ENCODE data around the gene SLC9A7. TPM values are rescaled to one million over a fixed set of nuclear protein-coding genes. Genes with fewer than 3 reads are reported as not detected.

SLC9A7 gene
- total RNA-seq, 1 experiment from 2014 or later, result not detected

GRCh38 chrX:46687619-46688018 lies 71.3 kb downstream of the SLC9A7 start:
- no peaks in the 10 kb centered on the region for H3K79me2 ChIP-seq (ENCODE audit: low read length)
- H2AFZ ChIP-seq (ENCODE audit: low read length), result no peak overlapping the region
- no peaks in the 10 kb centered on the region for H4K20me1 ChIP-seq (ENCODE audit: insufficient read depth, low read depth, low read length)
- no peak overlapping the region for H3K4me2 ChIP-seq (ENCODE audit: low read depth, low read length, poor library complexity, severe bottlenecking)
- H3K9me2 ChIP-seq (replicated peaks; ENCODE audit: insufficient read depth, low read length), result no peaks in the 10 kb centered on the region
- no peaks in the 10 kb centered on the region for H3K27me3 ChIP-seq (ENCODE audit: low read length)
- H3K4me1 ChIP-seq (ENCODE audit: low read length), result no peaks in the 10 kb centered on the region
- H3K4me3 ChIP-seq (ENCODE audit: low read length), result no peak overlapping the region
- H3K36me3 ChIP-seq (ENCODE audit: insufficient read depth, low read length), result no peaks in the 10 kb centered on the region
- no peak overlapping the region for H3K9ac ChIP-seq (ENCODE audit: low read length)
- H3K27ac ChIP-seq (ENCODE audit: low read length), result no peak overlapping the region
- DNase-seq, result no peak
- no peaks in the 10 kb centered on the region for H3K9me3 ChIP-seq (ENCODE audit: low read length)

DNA sequence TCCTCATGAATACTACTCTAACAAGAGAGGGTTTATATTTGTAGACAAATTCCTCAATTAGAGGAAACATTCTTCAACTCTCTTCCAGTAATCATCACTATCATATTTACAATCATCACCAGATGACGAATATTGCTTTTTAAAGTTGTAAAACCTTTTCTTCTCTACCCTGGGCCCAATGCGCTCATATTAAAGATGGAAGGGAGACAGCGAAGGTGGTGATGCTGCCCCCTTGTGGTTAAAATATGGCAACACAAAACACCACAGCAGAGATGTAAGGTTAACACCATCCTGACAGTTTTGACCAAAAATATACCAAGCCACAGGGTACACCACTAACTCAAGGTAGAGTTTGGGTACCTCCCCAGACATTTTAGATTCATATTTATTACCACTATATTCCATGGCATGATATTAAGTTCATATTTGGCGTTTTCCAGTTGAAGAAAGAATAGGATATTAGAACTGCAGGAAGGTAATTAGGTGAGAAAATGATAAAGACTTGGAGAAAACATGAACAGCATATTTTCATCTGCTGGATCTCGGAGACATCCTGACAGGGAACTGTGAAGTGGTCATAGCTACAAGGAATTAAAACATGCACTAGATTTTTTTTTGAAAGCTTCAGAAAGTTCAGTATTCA lies 72.8 kb downstream of the SLC9A7 start:
- no peaks in the 10 kb centered on the region for H3K27me3 ChIP-seq (ENCODE audit: low read length)
- H3K79me2 ChIP-seq (ENCODE audit: low read length), result no peaks in the 10 kb centered on the region

DNA sequence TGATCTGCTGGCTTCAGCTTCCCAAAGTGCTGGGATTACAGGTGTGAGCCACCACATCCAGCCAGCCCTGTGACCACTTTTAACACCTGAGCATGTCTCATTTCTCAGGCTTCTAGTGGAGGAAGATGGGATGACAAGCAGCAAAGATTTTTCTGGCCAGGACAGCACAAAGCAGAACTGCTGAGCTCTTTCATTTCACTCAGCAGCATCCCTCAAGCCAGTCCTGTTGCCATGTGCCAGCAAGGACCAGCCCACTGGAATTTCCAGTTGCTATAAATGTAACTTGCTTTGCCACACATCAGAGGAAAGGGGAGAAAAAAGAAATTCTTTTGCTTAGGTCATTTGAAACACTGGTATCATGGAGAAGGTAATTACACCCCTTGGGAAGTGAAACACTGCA lies 75.9 kb downstream of the SLC9A7 start:
- Histone ChIP-seq H3K9ac (ENCODE audit: low read length) (no peak overlapping the region), H3K4me1 (ENCODE audit: low read length) (no peaks in the 10 kb centered on the region), H3K9me3 (ENCODE audit: low read length) (no peaks in the 10 kb centered on the region), H3K36me3 (ENCODE audit: insufficient read depth, low read length) (no peaks in the 10 kb centered on the region), H2AFZ (ENCODE audit: low read length) (no peak overlapping the region), H3K27ac (ENCODE audit: low read length) (no peak overlapping the region), H3K79me2 (ENCODE audit: low read length) (no peaks in the 10 kb centered on the region), H3K4me3 (ENCODE audit: low read length) (no peak overlapping the region), H3K4me2 (ENCODE audit: low read depth, low read length, poor library complexity, severe bottlenecking) (no peak overlapping the region), H3K27me3 (ENCODE audit: low read length) (no peaks in the 10 kb centered on the region), H3K9me2 (replicated peaks; ENCODE audit: insufficient read depth, low read length) (no peaks in the 10 kb centered on the region), H4K20me1 (ENCODE audit: insufficient read depth, low read depth, low read length) (no peaks in the 10 kb centered on the region)
- DNase-seq, result no peak

More for the DNA sequence above, 72.8 kb downstream of the SLC9A7 start:
- H2AFZ ChIP-seq (ENCODE audit: low read length), result no peak overlapping the region
- no peak overlapping the region for H3K4me3 ChIP-seq (ENCODE audit: low read length)
- no peaks in the 10 kb centered on the region for H3K36me3 ChIP-seq (ENCODE audit: insufficient read depth, low read length)
- H3K27ac ChIP-seq (ENCODE audit: low read length), result no peak overlapping the region
- no peaks in the 10 kb centered on the region for H3K9me3 ChIP-seq (ENCODE audit: low read length)
- H3K4me1 ChIP-seq (ENCODE audit: low read length), result no peaks in the 10 kb centered on the region
- H3K9me2 ChIP-seq (replicated peaks; ENCODE audit: insufficient read depth, low read length), result no peaks in the 10 kb centered on the region
- no peak overlapping the region for H3K4me2 ChIP-seq (ENCODE audit: low read depth, low read length, poor library complexity, severe bottlenecking)
- peak; percentile 76 for DNase-seq
- H3K9ac ChIP-seq (ENCODE audit: low read length), result no peak overlapping the region
- H4K20me1 ChIP-seq (ENCODE audit: insufficient read depth, low read depth, low read length), result no peaks in the 10 kb centered on the region

DNA sequence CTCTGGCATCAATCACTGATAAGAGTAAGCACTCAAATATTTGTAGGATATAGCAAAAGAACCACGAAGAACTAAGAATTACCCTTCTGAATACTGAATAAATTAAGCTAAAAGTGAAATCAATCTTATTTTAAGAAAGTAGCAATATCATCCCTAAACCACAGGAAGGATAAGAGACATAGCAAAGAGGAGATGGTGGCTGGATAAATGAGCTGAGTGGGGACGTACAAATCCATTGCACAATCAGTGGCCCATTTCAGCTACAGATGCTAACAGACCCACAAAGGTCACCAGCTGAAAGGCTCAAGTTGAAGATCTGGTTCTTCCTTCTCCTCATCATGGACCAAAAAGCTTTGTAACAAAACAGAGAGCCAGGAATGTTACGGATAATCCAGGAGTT lies 77.1 kb downstream of the SLC9A7 start:
- Histone ChIP-seq H3K4me2 (ENCODE audit: low read depth, low read length, poor library complexity, severe bottlenecking) (no peak overlapping the region), H3K36me3 (ENCODE audit: insufficient read depth, low read length) (no peaks in the 10 kb centered on the region), H3K9me2 (replicated peaks; ENCODE audit: insufficient read depth, low read length) (no peaks in the 10 kb centered on the region), H3K79me2 (ENCODE audit: low read length) (no peaks in the 10 kb centered on the region), H3K9ac (ENCODE audit: low read length) (no peak overlapping the region), H4K20me1 (ENCODE audit: insufficient read depth, low read depth, low read length) (no peaks in the 10 kb centered on the region), H3K27ac (ENCODE audit: low read length) (no peak overlapping the region), H3K4me3 (ENCODE audit: low read length) (no peak overlapping the region), H3K9me3 (ENCODE audit: low read length) (no peaks in the 10 kb centered on the region), H3K4me1 (ENCODE audit: low read length) (no peaks in the 10 kb centered on the region), H3K27me3 (ENCODE audit: low read length) (no peaks in the 10 kb centered on the region), H2AFZ (ENCODE audit: low read length) (no peak overlapping the region)
- DNase-seq, result no peak

GRCh38 chrX:46678232-46678631 lies 80.7 kb downstream of the SLC9A7 start:
- H2AFZ ChIP-seq (ENCODE audit: low read length), result no peak overlapping the region
- H4K20me1 ChIP-seq (ENCODE audit: insufficient read depth, low read depth, low read length), result no peaks in the 10 kb centered on the region
- no peaks in the 10 kb centered on the region for H3K9me3 ChIP-seq (ENCODE audit: low read length)
- H3K36me3 ChIP-seq (ENCODE audit: insufficient read depth, low read length), result no peaks in the 10 kb centered on the region
- no peak overlapping the region for H3K4me3 ChIP-seq (ENCODE audit: low read length)
- no peak overlapping the region for H3K9ac ChIP-seq (ENCODE audit: low read length)
- H3K4me2 ChIP-seq (ENCODE audit: low read depth, low read length, poor library complexity, severe bottlenecking), result no peak overlapping the region
- no peaks in the 10 kb centered on the region for H3K79me2 ChIP-seq (ENCODE audit: low read length)
- no peaks in the 10 kb centered on the region for H3K27me3 ChIP-seq (ENCODE audit: low read length)
- H3K4me1 ChIP-seq (ENCODE audit: low read length), result no peaks in the 10 kb centered on the region
- H3K9me2 ChIP-seq (replicated peaks; ENCODE audit: insufficient read depth, low read length), result no peaks in the 10 kb centered on the region
- no peak overlapping the region for H3K27ac ChIP-seq (ENCODE audit: low read length)
- DNase-seq, result no peak

- no peaks in the 10 kb centered on the region for H4K20me1 ChIP-seq (ENCODE audit: insufficient read depth, low read depth, low read length)
- no peak overlapping the region for H3K27ac ChIP-seq (ENCODE audit: low read length)
- no peak overlapping the region for H2AFZ ChIP-seq (ENCODE audit: low read length)
- no peak for DNase-seq
- no peak overlapping the region for H3K4me2 ChIP-seq (ENCODE audit: low read depth, low read length, poor library complexity, severe bottlenecking)
- H3K79me2 ChIP-seq (ENCODE audit: low read length), result no peaks in the 10 kb centered on the region
- H3K9me2 ChIP-seq (replicated peaks; ENCODE audit: insufficient read depth, low read length), result no peaks in the 10 kb centered on the region
- H3K27me3 ChIP-seq (ENCODE audit: low read length), result no peaks in the 10 kb centered on the region
- no peak overlapping the region for H3K4me3 ChIP-seq (ENCODE audit: low read length)
- no peak overlapping the region for H3K9ac ChIP-seq (ENCODE audit: low read length)
- H3K36me3 ChIP-seq (ENCODE audit: insufficient read depth, low read length), result no peaks in the 10 kb centered on the region
- H3K9me3 ChIP-seq (ENCODE audit: low read length), result no peaks in the 10 kb centered on the region
- H3K4me1 ChIP-seq (ENCODE audit: low read length), result no peaks in the 10 kb centered on the region
Observed at GRCh38 chrX:46676399-46677356, 82.2 kb downstream of the SLC9A7 start.

DNA sequence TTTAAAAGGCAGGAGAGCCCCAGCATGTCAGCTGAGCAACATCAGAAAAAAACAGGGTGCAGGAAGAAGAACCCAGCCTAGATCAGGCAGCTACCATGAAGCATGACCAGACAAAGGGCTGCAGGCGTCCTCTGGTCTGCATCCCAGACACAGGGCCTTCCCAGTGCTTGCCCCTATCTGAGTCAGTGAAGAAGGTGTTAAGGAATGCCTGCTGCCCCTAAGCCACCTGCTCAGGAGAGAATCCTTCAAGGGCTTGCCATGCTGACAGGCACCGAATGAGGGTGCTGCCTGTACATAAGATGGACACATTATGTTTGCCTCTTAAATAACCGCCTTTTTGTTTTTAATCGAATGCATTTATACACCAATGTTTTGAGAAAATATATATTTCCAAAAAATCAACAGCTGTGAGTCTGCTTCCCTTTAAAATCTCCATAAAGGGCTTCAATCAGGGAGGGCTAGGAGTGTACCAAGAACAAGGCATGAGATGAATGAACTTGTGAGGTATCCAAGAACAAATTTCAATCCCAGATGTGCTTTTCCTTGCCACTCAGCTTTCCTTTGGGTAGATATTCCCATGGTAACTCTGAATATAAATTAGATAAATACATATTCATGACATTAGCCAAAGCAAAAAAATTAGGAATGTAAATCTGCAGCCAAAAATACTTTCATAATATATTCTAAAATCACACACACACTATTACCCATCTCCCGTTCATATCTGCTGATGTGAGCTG lies 85.1 kb downstream of the SLC9A7 start:
- no peaks in the 10 kb centered on the region for H3K27me3 ChIP-seq (ENCODE audit: low read length)
- H3K9me3 ChIP-seq (ENCODE audit: low read length), result no peaks in the 10 kb centered on the region
- H3K27ac ChIP-seq (ENCODE audit: low read length), result no peak overlapping the region
- DNase-seq, result no peak
- H4K20me1 ChIP-seq (ENCODE audit: insufficient read depth, low read depth, low read length), result no peaks in the 10 kb centered on the region
- H3K4me2 ChIP-seq (ENCODE audit: low read depth, low read length, poor library complexity, severe bottlenecking), result no peak overlapping the region
- H3K9me2 ChIP-seq (replicated peaks; ENCODE audit: insufficient read depth, low read length), result no peaks in the 10 kb centered on the region
- no peak overlapping the region for H3K4me3 ChIP-seq (ENCODE audit: low read length)
- H3K9ac ChIP-seq (ENCODE audit: low read length), result no peak overlapping the region
- H3K36me3 ChIP-seq (ENCODE audit: insufficient read depth, low read length), result no peaks in the 10 kb centered on the region
- no peak overlapping the region for H2AFZ ChIP-seq (ENCODE audit: low read length)
- H3K4me1 ChIP-seq (ENCODE audit: low read length), result no peaks in the 10 kb centered on the region
- H3K79me2 ChIP-seq (ENCODE audit: low read length), result no peaks in the 10 kb centered on the region

DNA sequence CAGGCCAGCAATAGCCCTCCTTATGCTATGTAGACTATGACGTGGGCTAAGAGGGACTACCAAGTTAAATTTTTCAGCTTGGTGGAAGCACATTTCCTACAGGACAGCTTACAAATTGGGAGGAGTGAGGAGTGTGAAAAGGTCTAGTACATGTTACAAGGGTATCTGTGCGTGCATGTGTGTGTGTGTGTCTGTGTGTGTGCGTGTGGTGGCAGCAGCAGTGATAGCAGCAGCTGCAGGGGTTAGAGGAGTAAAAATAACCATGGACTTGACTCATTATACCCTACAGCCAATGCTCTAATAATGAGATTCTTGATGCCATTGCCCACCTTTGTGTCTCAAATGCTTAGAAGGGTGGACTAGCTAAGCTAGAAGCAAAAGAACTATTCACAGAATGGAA lies 88.6 kb downstream of the SLC9A7 start:
- Histone ChIP-seq H3K9me2 (replicated peaks; ENCODE audit: insufficient read depth, low read length) (no peaks in the 10 kb centered on the region), H3K4me1 (ENCODE audit: low read length) (no peaks in the 10 kb centered on the region), H3K4me3 (ENCODE audit: low read length) (no peak overlapping the region), H3K9ac (ENCODE audit: low read length) (no peak overlapping the region), H3K9me3 (ENCODE audit: low read length) (no peaks in the 10 kb centered on the region), H3K79me2 (ENCODE audit: low read length) (no peaks in the 10 kb centered on the region), H4K20me1 (ENCODE audit: insufficient read depth, low read depth, low read length) (no peaks in the 10 kb centered on the region), H3K27me3 (ENCODE audit: low read length) (no peaks in the 10 kb centered on the region), H2AFZ (ENCODE audit: low read length) (no peak overlapping the region), H3K36me3 (ENCODE audit: insufficient read depth, low read length) (no peaks in the 10 kb centered on the region), H3K27ac (ENCODE audit: low read length) (no peak overlapping the region), H3K4me2 (ENCODE audit: low read depth, low read length, poor library complexity, severe bottlenecking) (no peak overlapping the region)
- no peak for DNase-seq

Measured in Karpas-422 (cell line).